A549 (cell line): Measurements from ENCODE around the gene RPL37.
"Not testable (repeated sequence)": the region's sequence is repeated elsewhere in the genome, so short reads cannot be mapped to it uniquely, and the experiment has no call there.

ENCODE experiments used
- EP300 ChIP-seq, 2 experiments: fragments of >200 bp; sonication (Bioruptor Twin); formaldehyde crosslinking; IDR thresholded peaks; 2 replicates in 1 of 2; 3 replicates in 1 of 2; pipeline ENCODE4 v1.6.1; 2016 to 2017
- TF ChIP-seq, protein P1 (sequence below): fragments of >200 bp; sonication (Bioruptor Twin); formaldehyde crosslinking; IDR thresholded peaks from 2 replicates; pipeline ENCODE4 v1.6.1; 2016
- TF ChIP-seq, protein P2 (sequence below): fragments of 200-600 bp; sonication (generic); IDR thresholded peaks from 2 replicates; pipeline ENCODE4 v1.6.1; 2016; ENCODE audit warnings: antibody characterized with exemption, mild to moderate bottlenecking, moderate library complexity
- TF ChIP-seq, protein P3 (sequence below): IDR thresholded peaks from 2 replicates; pipeline ENCODE4 v1.6.1; 2012; ENCODE audit warnings: low read depth, borderline replicate concordance

DNA sequence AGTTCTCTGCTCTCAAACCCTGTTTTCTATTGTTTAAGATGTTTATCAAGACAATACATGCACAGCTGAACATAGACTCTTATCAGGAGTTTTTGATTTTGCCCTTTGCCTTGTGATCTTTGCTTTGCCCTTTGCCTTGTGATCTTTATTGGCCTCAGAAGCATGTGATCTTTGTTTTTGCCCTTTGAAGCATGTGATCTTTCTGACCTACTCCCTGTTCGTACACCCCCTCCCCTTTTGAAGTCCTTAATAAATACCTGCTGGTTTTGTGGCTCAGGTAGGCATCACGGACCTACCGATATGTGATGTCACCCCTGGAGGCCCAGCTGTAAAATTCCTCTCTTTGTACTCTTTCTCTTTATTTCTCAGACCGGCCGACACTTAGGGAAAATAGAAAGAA lies 30.0 kb upstream of the RPL37 start:
- TF ChIP-seq EP300 (IDR thresholded peaks at IDR 0.05), result not testable (repeated sequence)
- TF ChIP-seq, protein P1, sequence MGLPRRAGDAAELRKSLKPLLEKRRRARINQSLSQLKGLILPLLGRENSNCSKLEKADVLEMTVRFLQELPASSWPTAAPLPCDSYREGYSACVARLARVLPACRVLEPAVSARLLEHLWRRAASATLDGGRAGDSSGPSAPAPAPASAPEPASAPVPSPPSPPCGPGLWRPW, result not testable (repeated sequence)
- TF ChIP-seq, protein P2, sequence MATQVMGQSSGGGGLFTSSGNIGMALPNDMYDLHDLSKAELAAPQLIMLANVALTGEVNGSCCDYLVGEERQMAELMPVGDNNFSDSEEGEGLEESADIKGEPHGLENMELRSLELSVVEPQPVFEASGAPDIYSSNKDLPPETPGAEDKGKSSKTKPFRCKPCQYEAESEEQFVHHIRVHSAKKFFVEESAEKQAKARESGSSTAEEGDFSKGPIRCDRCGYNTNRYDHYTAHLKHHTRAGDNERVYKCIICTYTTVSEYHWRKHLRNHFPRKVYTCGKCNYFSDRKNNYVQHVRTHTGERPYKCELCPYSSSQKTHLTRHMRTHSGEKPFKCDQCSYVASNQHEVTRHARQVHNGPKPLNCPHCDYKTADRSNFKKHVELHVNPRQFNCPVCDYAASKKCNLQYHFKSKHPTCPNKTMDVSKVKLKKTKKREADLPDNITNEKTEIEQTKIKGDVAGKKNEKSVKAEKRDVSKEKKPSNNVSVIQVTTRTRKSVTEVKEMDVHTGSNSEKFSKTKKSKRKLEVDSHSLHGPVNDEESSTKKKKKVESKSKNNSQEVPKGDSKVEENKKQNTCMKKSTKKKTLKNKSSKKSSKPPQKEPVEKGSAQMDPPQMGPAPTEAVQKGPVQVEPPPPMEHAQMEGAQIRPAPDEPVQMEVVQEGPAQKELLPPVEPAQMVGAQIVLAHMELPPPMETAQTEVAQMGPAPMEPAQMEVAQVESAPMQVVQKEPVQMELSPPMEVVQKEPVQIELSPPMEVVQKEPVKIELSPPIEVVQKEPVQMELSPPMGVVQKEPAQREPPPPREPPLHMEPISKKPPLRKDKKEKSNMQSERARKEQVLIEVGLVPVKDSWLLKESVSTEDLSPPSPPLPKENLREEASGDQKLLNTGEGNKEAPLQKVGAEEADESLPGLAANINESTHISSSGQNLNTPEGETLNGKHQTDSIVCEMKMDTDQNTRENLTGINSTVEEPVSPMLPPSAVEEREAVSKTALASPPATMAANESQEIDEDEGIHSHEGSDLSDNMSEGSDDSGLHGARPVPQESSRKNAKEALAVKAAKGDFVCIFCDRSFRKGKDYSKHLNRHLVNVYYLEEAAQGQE, result not testable (repeated sequence)
- TF ChIP-seq, protein P3, sequence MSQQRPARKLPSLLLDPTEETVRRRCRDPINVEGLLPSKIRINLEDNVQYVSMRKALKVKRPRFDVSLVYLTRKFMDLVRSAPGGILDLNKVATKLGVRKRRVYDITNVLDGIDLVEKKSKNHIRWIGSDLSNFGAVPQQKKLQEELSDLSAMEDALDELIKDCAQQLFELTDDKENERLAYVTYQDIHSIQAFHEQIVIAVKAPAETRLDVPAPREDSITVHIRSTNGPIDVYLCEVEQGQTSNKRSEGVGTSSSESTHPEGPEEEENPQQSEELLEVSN, result not testable (repeated sequence)
